H1 (cell line): ENCODE measurements around the gene TET2. TPM values are rescaled to one million over a fixed set of nuclear protein-coding genes. Genes with fewer than 3 reads are reported as not detected.

Experiments
- CEBPB ChIP-seq: IDR thresholded peaks from 2 replicates; pipeline ENCODE4 v1.6.1; 2012; ENCODE audit warnings: low read depth, low read length
- CHD1 ChIP-seq: IDR thresholded peaks from 2 replicates; pipeline ENCODE4 v1.6.1; 2012; ENCODE audit warnings: low read depth, low read length, improper control_type of control experiment
- CREB1 ChIP-seq: IDR thresholded peaks from 2 replicates; pipeline ENCODE4 v1.6.1; 2012; ENCODE audit warnings: inconsistent platforms
- polyA plus RNA-seq, 7 experiments: library from polyadenylated mRNA; depleted of rRNA in 3 of 7; stranded (reverse) in 5 of 7; unstranded in 2 of 7; fragments of >200 nt in 5 of 7; fragments of 200-250 nt in 2 of 7; gene quantifications; 1 replicate in 5 of 7; 2 replicates in 1 of 7; 4 replicates in 1 of 7; pipeline versions ENCODE4 v1.2.1 to v1.2.3, GENCODE V29; 2011 to 2013; ENCODE audit warnings: missing spikeins in 2 of 7, mixed read lengths in 2 of 7
- total RNA-seq: library from RNA; stranded (reverse); fragmentation: NEBNext Ultra II Directional; extraction: Animal tissue kit (Norgen Biotek cat#: 25700); gene quantifications from 2 replicates; pipeline ENCODE4 v1.2.1, GENCODE V29; 2021
- TF ChIP-seq, protein P1 (sequence below): fragments of 300-600 bp; sonication (generic); IDR thresholded peaks from 2 replicates; pipeline ENCODE4 v1.7.1; 2012; ENCODE audit warnings: low read length, moderate library complexity, mild to moderate bottlenecking, inconsistent platforms; ENCODE audit not compliant: insufficient replicate concordance
- TF ChIP-seq, protein P2 (sequence below): IDR thresholded peaks from 2 replicates; pipeline ENCODE4 v1.6.1; 2011; ENCODE audit warnings: low read depth, mild to moderate bottlenecking, low read length; ENCODE audit not compliant: insufficient read depth

TET2 gene
- total and polyA plus RNA-seq, 2 of the 8 experiments (the other 6 are each of a cell fraction or from before 2014, with no cell fraction given): 1.0 to 2.6 TPM

DNA sequence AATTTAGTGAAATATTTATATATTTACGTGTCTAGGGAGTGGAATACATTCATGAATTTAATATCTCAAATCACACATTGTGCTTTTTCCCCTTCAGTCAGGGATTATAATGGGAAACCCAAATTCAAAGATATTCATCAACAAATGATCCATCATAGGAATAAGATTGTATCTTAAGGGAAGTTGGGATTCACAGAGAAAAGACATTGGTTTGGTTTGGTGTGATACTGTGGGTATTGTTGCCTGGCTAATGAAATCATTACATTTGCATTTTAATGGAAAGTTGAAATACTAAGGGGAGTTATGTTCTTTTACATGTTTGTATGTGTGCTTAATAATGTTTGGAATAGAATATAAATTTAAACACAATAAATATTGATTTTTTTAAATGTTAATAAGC, 1.7 kb downstream of the TET2 start (continued):
- TF ChIP-seq, protein P1, sequence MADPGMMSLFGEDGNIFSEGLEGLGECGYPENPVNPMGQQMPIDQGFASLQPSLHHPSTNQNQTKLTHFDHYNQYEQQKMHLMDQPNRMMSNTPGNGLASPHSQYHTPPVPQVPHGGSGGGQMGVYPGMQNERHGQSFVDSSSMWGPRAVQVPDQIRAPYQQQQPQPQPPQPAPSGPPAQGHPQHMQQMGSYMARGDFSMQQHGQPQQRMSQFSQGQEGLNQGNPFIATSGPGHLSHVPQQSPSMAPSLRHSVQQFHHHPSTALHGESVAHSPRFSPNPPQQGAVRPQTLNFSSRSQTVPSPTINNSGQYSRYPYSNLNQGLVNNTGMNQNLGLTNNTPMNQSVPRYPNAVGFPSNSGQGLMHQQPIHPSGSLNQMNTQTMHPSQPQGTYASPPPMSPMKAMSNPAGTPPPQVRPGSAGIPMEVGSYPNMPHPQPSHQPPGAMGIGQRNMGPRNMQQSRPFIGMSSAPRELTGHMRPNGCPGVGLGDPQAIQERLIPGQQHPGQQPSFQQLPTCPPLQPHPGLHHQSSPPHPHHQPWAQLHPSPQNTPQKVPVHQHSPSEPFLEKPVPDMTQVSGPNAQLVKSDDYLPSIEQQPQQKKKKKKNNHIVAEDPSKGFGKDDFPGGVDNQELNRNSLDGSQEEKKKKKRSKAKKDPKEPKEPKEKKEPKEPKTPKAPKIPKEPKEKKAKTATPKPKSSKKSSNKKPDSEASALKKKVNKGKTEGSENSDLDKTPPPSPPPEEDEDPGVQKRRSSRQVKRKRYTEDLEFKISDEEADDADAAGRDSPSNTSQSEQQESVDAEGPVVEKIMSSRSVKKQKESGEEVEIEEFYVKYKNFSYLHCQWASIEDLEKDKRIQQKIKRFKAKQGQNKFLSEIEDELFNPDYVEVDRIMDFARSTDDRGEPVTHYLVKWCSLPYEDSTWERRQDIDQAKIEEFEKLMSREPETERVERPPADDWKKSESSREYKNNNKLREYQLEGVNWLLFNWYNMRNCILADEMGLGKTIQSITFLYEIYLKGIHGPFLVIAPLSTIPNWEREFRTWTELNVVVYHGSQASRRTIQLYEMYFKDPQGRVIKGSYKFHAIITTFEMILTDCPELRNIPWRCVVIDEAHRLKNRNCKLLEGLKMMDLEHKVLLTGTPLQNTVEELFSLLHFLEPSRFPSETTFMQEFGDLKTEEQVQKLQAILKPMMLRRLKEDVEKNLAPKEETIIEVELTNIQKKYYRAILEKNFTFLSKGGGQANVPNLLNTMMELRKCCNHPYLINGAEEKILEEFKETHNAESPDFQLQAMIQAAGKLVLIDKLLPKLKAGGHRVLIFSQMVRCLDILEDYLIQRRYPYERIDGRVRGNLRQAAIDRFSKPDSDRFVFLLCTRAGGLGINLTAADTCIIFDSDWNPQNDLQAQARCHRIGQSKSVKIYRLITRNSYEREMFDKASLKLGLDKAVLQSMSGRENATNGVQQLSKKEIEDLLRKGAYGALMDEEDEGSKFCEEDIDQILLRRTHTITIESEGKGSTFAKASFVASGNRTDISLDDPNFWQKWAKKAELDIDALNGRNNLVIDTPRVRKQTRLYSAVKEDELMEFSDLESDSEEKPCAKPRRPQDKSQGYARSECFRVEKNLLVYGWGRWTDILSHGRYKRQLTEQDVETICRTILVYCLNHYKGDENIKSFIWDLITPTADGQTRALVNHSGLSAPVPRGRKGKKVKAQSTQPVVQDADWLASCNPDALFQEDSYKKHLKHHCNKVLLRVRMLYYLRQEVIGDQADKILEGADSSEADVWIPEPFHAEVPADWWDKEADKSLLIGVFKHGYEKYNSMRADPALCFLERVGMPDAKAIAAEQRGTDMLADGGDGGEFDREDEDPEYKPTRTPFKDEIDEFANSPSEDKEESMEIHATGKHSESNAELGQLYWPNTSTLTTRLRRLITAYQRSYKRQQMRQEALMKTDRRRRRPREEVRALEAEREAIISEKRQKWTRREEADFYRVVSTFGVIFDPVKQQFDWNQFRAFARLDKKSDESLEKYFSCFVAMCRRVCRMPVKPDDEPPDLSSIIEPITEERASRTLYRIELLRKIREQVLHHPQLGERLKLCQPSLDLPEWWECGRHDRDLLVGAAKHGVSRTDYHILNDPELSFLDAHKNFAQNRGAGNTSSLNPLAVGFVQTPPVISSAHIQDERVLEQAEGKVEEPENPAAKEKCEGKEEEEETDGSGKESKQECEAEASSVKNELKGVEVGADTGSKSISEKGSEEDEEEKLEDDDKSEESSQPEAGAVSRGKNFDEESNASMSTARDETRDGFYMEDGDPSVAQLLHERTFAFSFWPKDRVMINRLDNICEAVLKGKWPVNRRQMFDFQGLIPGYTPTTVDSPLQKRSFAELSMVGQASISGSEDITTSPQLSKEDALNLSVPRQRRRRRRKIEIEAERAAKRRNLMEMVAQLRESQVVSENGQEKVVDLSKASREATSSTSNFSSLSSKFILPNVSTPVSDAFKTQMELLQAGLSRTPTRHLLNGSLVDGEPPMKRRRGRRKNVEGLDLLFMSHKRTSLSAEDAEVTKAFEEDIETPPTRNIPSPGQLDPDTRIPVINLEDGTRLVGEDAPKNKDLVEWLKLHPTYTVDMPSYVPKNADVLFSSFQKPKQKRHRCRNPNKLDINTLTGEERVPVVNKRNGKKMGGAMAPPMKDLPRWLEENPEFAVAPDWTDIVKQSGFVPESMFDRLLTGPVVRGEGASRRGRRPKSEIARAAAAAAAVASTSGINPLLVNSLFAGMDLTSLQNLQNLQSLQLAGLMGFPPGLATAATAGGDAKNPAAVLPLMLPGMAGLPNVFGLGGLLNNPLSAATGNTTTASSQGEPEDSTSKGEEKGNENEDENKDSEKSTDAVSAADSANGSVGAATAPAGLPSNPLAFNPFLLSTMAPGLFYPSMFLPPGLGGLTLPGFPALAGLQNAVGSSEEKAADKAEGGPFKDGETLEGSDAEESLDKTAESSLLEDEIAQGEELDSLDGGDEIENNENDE: no peak
- TF ChIP-seq CREB1 (no peak), CHD1 (no peak), CEBPB (no peak)
- TF ChIP-seq, protein P2, sequence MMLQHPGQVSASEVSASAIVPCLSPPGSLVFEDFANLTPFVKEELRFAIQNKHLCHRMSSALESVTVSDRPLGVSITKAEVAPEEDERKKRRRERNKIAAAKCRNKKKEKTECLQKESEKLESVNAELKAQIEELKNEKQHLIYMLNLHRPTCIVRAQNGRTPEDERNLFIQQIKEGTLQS: no peak
